Gastrocnemius medialis (tissue), 4 donors: ENCODE measurements around the gene SETBP1.

Source experiments
- POLR2A ChIP-seq, 2 donors: fragments of 450-650 bp; IDR thresholded peaks; one replicate each; pipeline ENCODE4 v1.6.1; 2017; ENCODE audit warnings: antibody characterized with exemption in 2 of 2, mild to moderate bottlenecking in 2 of 2, moderate library complexity in 2 of 2
- TF ChIP-seq, protein P1 (sequence below), 5 experiments: fragments of 450-650 bp in 3 of 5; fragments of 200-600 bp in 2 of 5; sonication (generic) in 2 of 5; IDR thresholded peaks in 4 of 5; conservative IDR thresholded peaks in 1 of 5; 1 replicate in 4 of 5; 2 replicates in 1 of 5; pipeline ENCODE4 v1.5.1; 2016 to 2019; ENCODE audit warnings: antibody characterized with exemption in 5 of 5, mild to moderate bottlenecking in 3 of 5, moderate library complexity in 3 of 5

DNA sequence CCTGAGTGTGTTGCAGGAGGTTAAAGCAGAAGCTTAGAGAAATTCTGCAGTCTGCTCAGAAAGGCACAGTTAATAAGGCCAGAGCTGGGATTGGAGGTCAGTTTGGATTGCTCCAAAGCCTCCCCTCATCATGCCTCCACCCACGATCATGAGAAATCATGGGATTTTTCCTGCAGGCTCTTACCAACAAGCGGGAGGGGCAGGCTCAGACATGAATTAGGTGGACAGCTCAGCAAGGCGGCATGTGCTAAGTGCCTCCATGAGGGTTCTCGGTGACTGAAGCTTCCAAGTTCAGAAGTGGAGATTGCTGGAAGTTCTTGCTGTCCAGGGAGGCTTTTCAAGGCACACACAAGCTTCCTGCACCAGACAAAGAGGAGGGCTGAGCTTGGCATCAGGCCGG lies 163.8 kb downstream of the SETBP1 start:
- TF ChIP-seq, protein P1, sequence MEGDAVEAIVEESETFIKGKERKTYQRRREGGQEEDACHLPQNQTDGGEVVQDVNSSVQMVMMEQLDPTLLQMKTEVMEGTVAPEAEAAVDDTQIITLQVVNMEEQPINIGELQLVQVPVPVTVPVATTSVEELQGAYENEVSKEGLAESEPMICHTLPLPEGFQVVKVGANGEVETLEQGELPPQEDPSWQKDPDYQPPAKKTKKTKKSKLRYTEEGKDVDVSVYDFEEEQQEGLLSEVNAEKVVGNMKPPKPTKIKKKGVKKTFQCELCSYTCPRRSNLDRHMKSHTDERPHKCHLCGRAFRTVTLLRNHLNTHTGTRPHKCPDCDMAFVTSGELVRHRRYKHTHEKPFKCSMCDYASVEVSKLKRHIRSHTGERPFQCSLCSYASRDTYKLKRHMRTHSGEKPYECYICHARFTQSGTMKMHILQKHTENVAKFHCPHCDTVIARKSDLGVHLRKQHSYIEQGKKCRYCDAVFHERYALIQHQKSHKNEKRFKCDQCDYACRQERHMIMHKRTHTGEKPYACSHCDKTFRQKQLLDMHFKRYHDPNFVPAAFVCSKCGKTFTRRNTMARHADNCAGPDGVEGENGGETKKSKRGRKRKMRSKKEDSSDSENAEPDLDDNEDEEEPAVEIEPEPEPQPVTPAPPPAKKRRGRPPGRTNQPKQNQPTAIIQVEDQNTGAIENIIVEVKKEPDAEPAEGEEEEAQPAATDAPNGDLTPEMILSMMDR (IDR thresholded peaks at IDR 0.05 in 4 of 5, conservative IDR thresholded peaks at IDR 0.05 in 1 of 5) = no peak
- no peak for TF ChIP-seq POLR2A (IDR thresholded peaks at IDR 0.05)
